SK-N-SH (cell line): ENCODE results near the gene FGF19. TPM values are rescaled to one million over a fixed set of nuclear protein-coding genes. Genes with fewer than 3 reads are reported as not detected.

Experiments used
- CTCF ChIA-PET: fragments of 300-600, 350-600 bp; formaldehyde crosslinking; extraction: SDS; loops from one replicate; lab custom pipeline; 2021; lab: Yijun Ruan, JAX
- POLR2A ChIA-PET: fragments of 350-600 bp; sonication (Branson Sonifier 250); formaldehyde crosslinking; extraction: SDS; loops from one replicate; lab custom pipeline; 2020; ENCODE audit warnings: antibody characterized with exemption, inconsistent platforms; lab: Yijun Ruan, JAX
- DNase-seq: peaks from one replicate; pipeline ENCODE4 v3.0.0; 2012
- H2AFZ ChIP-seq: fragments of 200-600 bp; sonication (generic); 2 replicates; pipeline ENCODE4 v1.8.1; 2016; ENCODE audit warnings: antibody characterized with exemption, mild to moderate bottlenecking, low read depth
- H3F3A ChIP-seq: fragments of 200-600 bp; sonication (generic); replicated peaks from 2 replicates; pipeline ENCODE3; 2016; ENCODE audit warnings: antibody characterized with exemption, mild to moderate bottlenecking; ENCODE audit not compliant: insufficient read depth
- H3K27ac ChIP-seq, 2 experiments: fragments of 200-500 bp in 1 of 2; fragments of 200-600 bp in 1 of 2; sonication (Bioruptor generic) in 1 of 2; sonication (generic), shearing (Covaris generic) in 1 of 2; 2 replicates each; pipeline versions ENCODE4 v1.5.1 to v1.6.1; 2014 to 2016; ENCODE audit warnings: low read depth in 2 of 2, inconsistent platforms in 1 of 2, low read length in 1 of 2, mild to moderate bottlenecking in 1 of 2, mixed read lengths in 1 of 2
- H3K27me3 ChIP-seq: fragments of 200-600 bp; sonication (generic), shearing (Covaris generic); 2 replicates; pipeline ENCODE4 v1.6.1; 2016; ENCODE audit warnings: mixed run types; ENCODE audit not compliant: insufficient read depth
- H3K36me3 ChIP-seq, 2 experiments: fragments of 200-500 bp in 1 of 2; fragments of 200-600 bp in 1 of 2; sonication (Bioruptor generic) in 1 of 2; sonication (generic) in 1 of 2; replicated peaks in 1 of 2; 2 replicates each; pipeline versions ENCODE3 to v1.5.1; 2014 to 2016; ENCODE audit warnings: low read length in 1 of 2, mild to moderate bottlenecking in 1 of 2; ENCODE audit not compliant: insufficient read depth in 2 of 2, control insufficient read depth in 1 of 2
- H3K4me1 ChIP-seq, 2 experiments: fragments of 200-500 bp in 1 of 2; fragments of 200-600 bp in 1 of 2; sonication (Bioruptor generic) in 1 of 2; sonication (generic), shearing (Covaris generic) in 1 of 2; 2 replicates each; pipeline versions ENCODE4 v1.5.1 to v1.6.1; 2014 to 2016; ENCODE audit warnings: low read depth in 1 of 2, low read length in 1 of 2, mixed run types in 1 of 2; ENCODE audit not compliant: insufficient read depth in 2 of 2, control insufficient read depth in 1 of 2
- H3K4me2 ChIP-seq: fragments of 200-600 bp; sonication (generic), shearing (Covaris generic); 2 replicates; pipeline ENCODE4 v1.6.1; 2017; ENCODE audit warnings: mixed run types
- H3K4me3 ChIP-seq, 2 experiments: fragments of 200-500 bp in 1 of 2; fragments of 200-600 bp in 1 of 2; sonication (Bioruptor generic) in 1 of 2; sonication (generic), shearing (Covaris generic) in 1 of 2; 2 replicates each; pipeline versions ENCODE4 v1.5.1 to v1.8.1; 2014 to 2016; ENCODE audit warnings: low read depth in 2 of 2, inconsistent platforms in 1 of 2, low read length in 1 of 2, mild to moderate bottlenecking in 1 of 2, mixed read lengths in 1 of 2, moderate library complexity in 1 of 2
- H3K79me2 ChIP-seq: fragments of 200-600 bp; sonication (generic); 2 replicates; pipeline ENCODE4 v1.8.1; 2017; ENCODE audit warnings: mild to moderate bottlenecking; ENCODE audit not compliant: insufficient read depth
- H3K9ac ChIP-seq: fragments of 200-600 bp; sonication (generic); 2 replicates; pipeline ENCODE4 v1.6.1; 2017; ENCODE audit warnings: mixed run types
- H3K9me2 ChIP-seq: fragments of 200-600 bp; sonication (generic); 2 replicates; pipeline ENCODE4 v1.6.1; 2017; ENCODE audit warnings: mixed run types
- H3K9me3 ChIP-seq: fragments of 200-600 bp; sonication (generic); 2 replicates; pipeline ENCODE4 v1.6.1; 2017; ENCODE audit warnings: mixed run types, mild to moderate bottlenecking, moderate library complexity
- H4K20me1 ChIP-seq: fragments of 200-600 bp; sonication (generic); 2 replicates; pipeline ENCODE4 v1.6.1; 2017; ENCODE audit warnings: mild to moderate bottlenecking, mixed run types; ENCODE audit not compliant: insufficient read depth
- CHD2 ChIP-seq: fragments of 150-350 bp; IDR thresholded peaks from 2 replicates; pipeline ENCODE4 v1.6.1; 2018; ENCODE audit warnings: low read length; ENCODE audit not compliant: partially characterized antibody
- FOSL2 ChIP-seq: IDR thresholded peaks from 2 replicates; pipeline ENCODE4 v1.4.0; 2012; ENCODE audit warnings: low read depth, mild to moderate bottlenecking, moderate library complexity, borderline replicate concordance
- JUND ChIP-seq: IDR thresholded peaks from 2 replicates; pipeline ENCODE4 v1.4.0; 2012
- PBX3 ChIP-seq: IDR thresholded peaks from 2 replicates; pipeline ENCODE4; 2012
- POLR2AphosphoS5 ChIP-seq: IDR thresholded peaks from 2 replicates; pipeline ENCODE4 v1.6.1; 2012; ENCODE audit warnings: low read depth, low read length
- RCOR1 ChIP-seq: fragments of 150-350 bp; IDR thresholded peaks from 2 replicates; pipeline ENCODE4 v1.6.1; 2017; ENCODE audit warnings: antibody characterized with exemption, low read length
- REST ChIP-seq: IDR thresholded peaks from 2 replicates; pipeline ENCODE4 v1.6.1; 2012; ENCODE audit warnings: mild to moderate bottlenecking, low read depth, low read length, moderate library complexity
- SIN3A ChIP-seq: IDR thresholded peaks from 2 replicates; pipeline ENCODE4 v1.6.1; 2012; ENCODE audit warnings: low read depth, mild to moderate bottlenecking, low read length, moderate library complexity, borderline replicate concordance
- ZBTB33 ChIP-seq: IDR thresholded peaks from 2 replicates; pipeline ENCODE4 v1.4.0; 2012; ENCODE audit warnings: low read depth, borderline replicate concordance
- WGBS: methylation state at CpG from one replicate; pipeline ENCODE4 v1.1.6; 2017; ENCODE audit warnings: low lambda C conversion rate; 5-methylcytosine and 5-hydroxymethylcytosine counted together
- polyA plus RNA-seq, 3 experiments: library from polyadenylated mRNA; depleted of rRNA; stranded (reverse); fragments of >200 nt; gene quantifications; 2 replicates each; pipeline ENCODE4 v1.2.3, GENCODE V29; 2012

FGF19 gene
- polyA plus RNA-seq, 1 of the 3 experiments (the other 2 are of a cell fraction) = not detected

GRCh38 chr11:69655479-69656428 lies 48.1 kb downstream of the FGF19 start:
- no peak overlapping the region for H3K4me2 ChIP-seq
- WGBS = 88% methylated on average over 15 of the region's 19 CpGs
- H3K4me1 ChIP-seq = peaks cover 0 to 20% of the 10 kb centered on the region in 2 experiments; a peak in 2 of 4 replicates
- H2AFZ ChIP-seq = no peak overlapping the region
- H3K9me3 ChIP-seq = no peaks in the 10 kb centered on the region
- CTCF ChIA-PET = interaction anchor here (0.6 to 8.9 kb wide), 8 partner anchors 9 to 554 kb away, joined by 3 to 84 read pairs (median 4); no protein-coding TSS in a partner anchor
- no peaks in the 10 kb centered on the region for H3K9me2 ChIP-seq
- no peak for DNase-seq
- H3K36me3 ChIP-seq = peaks cover 31 to 40% of the 10 kb centered on the region in 2 experiments
- TF ChIP-seq PBX3 (peak; percentile 37), RCOR1 (no peak), FOSL2 (0 out of 2 replicates have a peak, but pooled peaks have one; percentile 12)
- POLR2A ChIA-PET = interaction anchor here (1.0 to 1.8 kb wide), 6 partner anchors 10 to 554 kb away, joined by 3 to 9 read pairs (median 4); no protein-coding TSS in a partner anchor
- peak overlapping the region in 1 of 2 experiments; percentile 22; a peak in 1 of 4 replicates for H3K27ac ChIP-seq
- peaks cover 56% of the 10 kb centered on the region for H3F3A ChIP-seq
- H3K79me2 ChIP-seq = 0 out of 2 replicates have a peak, but pooled peaks cover 8% of the 10 kb centered on the region
- H3K4me3 ChIP-seq = no peak overlapping the region
- H3K9ac ChIP-seq = no peak overlapping the region
- H3K27me3 ChIP-seq = no peaks in the 10 kb centered on the region
- H4K20me1 ChIP-seq = peaks cover 52% of the 10 kb centered on the region

- Histone ChIP-seq H3K4me1 (peaks cover 7 to 26% of the 10 kb centered on the region in 2 experiments; a peak in 2 of 4 replicates), H4K20me1 (peaks cover 60% of the 10 kb centered on the region), H3K9ac (no peak overlapping the region), H3K9me3 (no peaks in the 10 kb centered on the region), H2AFZ (no peak overlapping the region), H3K27me3 (no peaks in the 10 kb centered on the region), H3K27ac (peak overlapping the region in 1 of 2 experiments; percentile 22; a peak in 3 of 4 replicates), H3F3A (peaks cover 59% of the 10 kb centered on the region), H3K36me3 (peaks cover 37 to 48% of the 10 kb centered on the region in 2 experiments), H3K4me3 (no peak overlapping the region), H3K9me2 (no peaks in the 10 kb centered on the region), H3K4me2 (no peak overlapping the region), H3K79me2 (peaks cover 14% of the 10 kb centered on the region; the same call in 1 of the 2 replicates)
- CTCF ChIA-PET = interaction anchor here (1.0 to 8.9 kb wide), 4 partner anchors 11 to 554 kb away, joined by 3 to 84 read pairs (median 55); no protein-coding TSS in a partner anchor
- 76% methylated on average over 14 of the region's 27 CpGs for WGBS
- DNase-seq = no peak
- POLR2A ChIA-PET = interaction anchor here (1.0 to 1.5 kb wide), 4 partner anchors 9 to 553 kb away, joined by 3 to 6 read pairs (median 4); no protein-coding TSS in a partner anchor
- no peak for TF ChIP-seq JUND
- TF ChIP-seq SIN3A = peak; percentile 14; the same call in 1 of the 2 replicates
- peak; percentile 9; the same call in 1 of the 2 replicates for TF ChIP-seq POLR2AphosphoS5
- TF ChIP-seq REST = no peak
- 0 out of 2 replicates have a peak, but pooled peaks have one; percentile 24 for TF ChIP-seq ZBTB33
- peak; percentile 34 for TF ChIP-seq CHD2
Observed at GRCh38 chr11:69654660-69655478, 49.0 kb downstream of the FGF19 start.
